Kidney (tissue), 14 donors: ENCODE data around the gene MAP2K2. TPM values are rescaled to one million over a fixed set of nuclear protein-coding genes. Genes with fewer than 3 reads are reported as not detected.

ENCODE experiments used
- DNase-seq, 5 donors: peaks; one replicate each; pipeline ENCODE4 v3.0.0-alpha.2; 2013 to 2020
- FAIRE-seq: peaks from 2 replicates; lab custom pipeline; 2012; peaks lifted over from hg19 to GRCh38; lab: Jason Lieb, UNC
- H3K27ac ChIP-seq, 2 donors: one replicate each; pipeline ENCODE4 v1.7.0; 2013; ENCODE audit warnings: low read depth in 2 of 2, low read length in 2 of 2, inconsistent platforms in 1 of 2
- H3K27me3 ChIP-seq: one replicate; pipeline ENCODE4 v1.7.1; 2013; ENCODE audit warnings: low read length, inconsistent platforms; ENCODE audit not compliant: control insufficient read depth, insufficient read depth
- H3K36me3 ChIP-seq, 3 donors: one replicate each; pipeline versions ENCODE4 v1.7.0 to v1.7.1; 2013; ENCODE audit warnings: low read length in 3 of 3, control low read depth in 1 of 3, inconsistent platforms in 1 of 3; ENCODE audit not compliant: insufficient read depth in 3 of 3, control insufficient read depth in 2 of 3
- H3K4me1 ChIP-seq, 3 donors: one replicate each; pipeline versions ENCODE4 v1.7.0 to v1.7.1; 2013; ENCODE audit warnings: low read length in 3 of 3, inconsistent platforms in 1 of 3, low read depth in 1 of 3; ENCODE audit not compliant: control insufficient read depth in 2 of 3, insufficient read depth in 2 of 3
- H3K4me3 ChIP-seq, 3 donors: one replicate each; pipeline versions ENCODE4 v1.7.0 to v1.8.1; 2013; ENCODE audit warnings: low read length in 3 of 3, control low read depth in 1 of 3, inconsistent platforms in 1 of 3
- H3K9ac ChIP-seq, 3 donors: one replicate each; pipeline versions ENCODE4 v1.7.0 to v1.7.1; 2013; ENCODE audit warnings: low read length in 3 of 3, control low read depth in 1 of 3, inconsistent platforms in 1 of 3
- H3K9me3 ChIP-seq, 3 donors: one replicate each; pipeline versions ENCODE4 v1.7.0 to v1.7.1; 2013; ENCODE audit warnings: low read length in 3 of 3, control low read depth in 1 of 3, inconsistent platforms in 1 of 3; ENCODE audit not compliant: control insufficient read depth in 2 of 3, insufficient read depth in 1 of 3
- CTCF ChIP-seq: IDR thresholded peaks from 3 replicates; pipeline ENCODE4 v1.5.1; 2012; ENCODE audit warnings: mild to moderate bottlenecking, moderate library complexity, borderline replicate concordance; ENCODE audit not compliant: insufficient read depth; ENCODE audit errors: extremely low read depth
- intact Hi-C: fragments of 100-400 bp; cut with DNase I; formaldehyde crosslinking; loops from one replicate; pipeline ENCODE4 v1.11.1; 2022
- polyA plus RNA-seq: library from polyadenylated mRNA; stranded (reverse); fragments of 350-450 nt; fragmentation: Illumina TruSeq; extraction: RNeasy Lipid Tissue Mini Kit (QIAGEN cat#74804); gene quantifications from one replicate; pipeline ENCODE4 v1.2.3, GENCODE V29; 2014; ENCODE audit warnings: low read depth, low replicate concordance; ENCODE audit not compliant: insufficient read depth
- total RNA-seq: library from RNA; stranded (reverse); fragmentation: NEBNext Ultra II Directional; extraction: Animal tissue kit (Norgen Biotek cat#: 25700); gene quantifications from one replicate; pipeline ENCODE4 v1.2.1, GENCODE V29; 2021
- donor health status: control.
- donor health status: control.
- donor health status: control.
- donor health status: control.
- donor health status: control.
- donor health status: DM: yes; HTN: yes; CAD: no.
- donor health status: Normal renal cell carcinoma (clear cell type).

Gene MAP2K2
- total and polyA plus RNA-seq, 2 donors from 2014 or later, result 105 to 138 TPM

- no peaks in the 10 kb centered on the region for H3K4me1 ChIP-seq
- H3K9me3 ChIP-seq, result no peaks in the 10 kb centered on the region
- FAIRE-seq (no peak), DNase-seq (no peak)
- intact Hi-C loops, result no loop called here
- no peak overlapping the region for H3K4me3 ChIP-seq
- no peak overlapping the region for H3K9ac ChIP-seq
- H3K27me3 ChIP-seq, result no peaks in the 10 kb centered on the region
- H3K27ac ChIP-seq, result no peak overlapping the region
- H3K36me3 ChIP-seq, result peaks cover 0 to 11% (median 4%) of the 10 kb centered on the region in 3 donors
- no peak for TF ChIP-seq CTCF
Observed at GRCh38 chr19:4103080-4103433, 20.9 kb downstream of the MAP2K2 start.

- FAIRE-seq (no peak), DNase-seq (peak in 1 of 5 donors; percentile 67)
- Histone ChIP-seq H3K27ac (no peak overlapping the region), H3K9ac (no peak overlapping the region), H3K4me3 (no peak overlapping the region), H3K27me3 (no peaks in the 10 kb centered on the region), H3K4me1 (peaks cover 0 to under 1% (median 0%) of the 10 kb centered on the region in 3 donors), H3K9me3 (no peaks in the 10 kb centered on the region), H3K36me3 (peaks cover 0 to 9% (median 6%) of the 10 kb centered on the region in 3 donors)
- intact Hi-C loops, result no loop called here
- no peak for TF ChIP-seq CTCF
Observed at GRCh38 chr19:4102339-4103079, 21.4 kb downstream of the MAP2K2 start.

GRCh38 chr19:4101496-4101770, 22.5 kb downstream of the MAP2K2 start:
- Histone ChIP-seq H3K27me3 (no peaks in the 10 kb centered on the region), H3K9me3 (no peaks in the 10 kb centered on the region), H3K4me3 (no peak overlapping the region), H3K27ac (no peak overlapping the region), H3K36me3 (peaks cover 0 to 8% (median 4%) of the 10 kb centered on the region in 3 donors), H3K9ac (no peak overlapping the region), H3K4me1 (peaks cover 0 to 5% (median 0%) of the 10 kb centered on the region in 3 donors)
- intact Hi-C loops, result no loop called here
- peak in 1 of 5 donors; percentile 71 for DNase-seq
- FAIRE-seq, result no peak
- no peak for TF ChIP-seq CTCF
